Hematopoietic multipotent progenitor cell treated with erythropoietin and hydrocortisone succinate and interleukin-3 and kit ligand, for 6 days (in vitro differentiated cells): ENCODE measurements around the gene SUPT3H.
"Not testable (repeated sequence)": the region's sequence is repeated elsewhere in the genome, so short reads cannot be mapped to it uniquely, and the experiment has no call there.

Source experiments
- DNase-seq: peaks from one replicate; pipeline ENCODE4 v3.0.0-alpha.2; 2015

SUPT3H gene

GRCh38 chr6:45320349-45320748 is 57.4 kb downstream of the SUPT3H start:
- DNase-seq: no peak

GRCh38 chr6:45314146-45314545 is 63.6 kb downstream of the SUPT3H start:
- no peak for DNase-seq

- DNase-seq: no peak
Measured at GRCh38 chr6:45310118-45310788, 67.5 kb downstream of the SUPT3H start.

DNA sequence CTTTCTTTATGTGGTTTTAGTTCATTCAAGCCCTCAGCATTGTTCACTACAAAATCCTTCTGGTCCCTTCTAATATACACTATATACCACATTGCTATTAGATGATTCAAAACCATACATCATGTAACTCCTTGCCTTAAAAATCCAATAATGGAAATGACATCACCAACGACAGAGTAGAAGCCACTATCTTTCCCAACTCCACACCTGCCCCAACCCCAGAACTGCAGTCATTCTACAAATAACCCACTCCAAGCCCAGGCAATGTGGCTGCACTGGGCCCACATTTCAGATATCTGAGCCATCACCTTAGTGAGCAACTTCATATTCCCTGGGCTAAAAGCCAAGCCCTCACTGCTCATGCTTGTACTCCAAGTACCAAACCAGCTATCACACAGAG is 72.2 kb downstream of the SUPT3H start:
- DNase-seq: no peak

DNA sequence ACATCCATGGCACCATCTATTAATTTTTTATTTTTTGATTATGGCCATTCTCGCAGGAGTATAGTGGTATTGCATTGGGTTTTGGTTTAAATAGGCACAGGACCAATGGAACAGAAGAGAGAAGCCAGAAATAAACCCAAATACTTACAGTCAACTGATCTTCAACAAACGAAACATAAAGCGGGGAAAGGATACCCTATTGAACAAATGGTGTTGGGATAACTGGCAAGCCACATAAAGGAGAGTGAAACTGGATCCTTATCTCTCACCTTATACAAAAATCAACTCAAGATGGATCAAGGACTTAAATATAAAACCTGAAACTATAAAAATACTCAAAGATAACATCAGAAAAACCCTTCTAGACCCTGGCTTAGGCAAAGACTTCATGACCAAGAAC is 74.9 kb downstream of the SUPT3H start:
- no peak for DNase-seq

- DNase-seq: no peak
Measured at GRCh38 chr6:45301348-45302142, 76.2 kb downstream of the SUPT3H start.

- no peak for DNase-seq
Measured at GRCh38 chr6:45300736-45301135, 77.0 kb downstream of the SUPT3H start.

GRCh38 chr6:45299096-45299581 is 78.6 kb downstream of the SUPT3H start:
- no peak for DNase-seq

- no peak for DNase-seq
Measured at GRCh38 chr6:45297320-45297719, 80.4 kb downstream of the SUPT3H start.

DNA sequence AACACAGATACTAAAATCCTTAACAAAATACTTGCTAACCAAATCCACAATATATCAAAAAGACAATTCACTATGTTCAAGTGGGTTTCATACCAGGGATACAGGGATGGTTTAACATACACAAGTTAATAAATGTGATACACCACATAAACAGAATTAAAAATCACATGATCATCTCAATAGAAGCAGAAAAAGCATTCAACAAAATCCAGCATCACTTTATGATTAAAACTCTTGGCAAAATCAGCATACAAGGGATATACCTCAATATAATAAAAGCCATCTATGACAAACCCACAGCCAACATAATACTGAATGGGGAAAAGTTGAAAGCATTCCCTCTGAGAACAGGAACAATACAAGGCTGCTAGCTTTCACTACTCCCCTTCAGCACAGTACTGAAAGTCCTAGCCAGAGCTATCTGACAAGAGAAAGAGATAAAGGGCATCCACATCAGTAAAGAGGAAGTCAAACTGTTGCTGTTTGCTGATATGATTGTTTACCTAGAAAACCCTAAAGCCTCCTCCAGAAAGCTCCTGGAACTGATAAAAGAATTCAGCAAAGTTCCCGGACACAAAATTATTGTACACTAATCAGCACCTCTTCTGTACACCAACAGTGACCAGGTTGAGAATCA is 83.6 kb downstream of the SUPT3H start:
- DNase-seq: peak; percentile 72

DNA sequence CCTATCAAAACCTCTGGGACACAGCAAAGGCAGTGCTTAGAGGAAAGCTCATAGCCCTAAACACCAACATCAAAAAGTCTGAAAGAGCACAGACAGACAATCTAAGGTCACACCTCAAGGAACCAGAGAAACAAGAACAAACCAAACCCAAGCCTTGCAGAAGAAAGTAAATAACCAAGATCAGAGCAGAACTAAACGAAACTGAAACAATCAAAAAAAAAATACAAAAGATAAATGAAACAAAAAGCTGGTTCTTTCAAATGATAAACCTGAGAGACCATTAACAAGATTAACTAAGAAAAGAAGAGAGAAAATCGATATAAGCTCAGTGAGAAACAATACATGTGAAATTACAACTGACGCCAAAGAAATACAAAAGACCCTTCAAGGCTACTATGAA is 84.4 kb downstream of the SUPT3H start:
- no peak for DNase-seq

DNA sequence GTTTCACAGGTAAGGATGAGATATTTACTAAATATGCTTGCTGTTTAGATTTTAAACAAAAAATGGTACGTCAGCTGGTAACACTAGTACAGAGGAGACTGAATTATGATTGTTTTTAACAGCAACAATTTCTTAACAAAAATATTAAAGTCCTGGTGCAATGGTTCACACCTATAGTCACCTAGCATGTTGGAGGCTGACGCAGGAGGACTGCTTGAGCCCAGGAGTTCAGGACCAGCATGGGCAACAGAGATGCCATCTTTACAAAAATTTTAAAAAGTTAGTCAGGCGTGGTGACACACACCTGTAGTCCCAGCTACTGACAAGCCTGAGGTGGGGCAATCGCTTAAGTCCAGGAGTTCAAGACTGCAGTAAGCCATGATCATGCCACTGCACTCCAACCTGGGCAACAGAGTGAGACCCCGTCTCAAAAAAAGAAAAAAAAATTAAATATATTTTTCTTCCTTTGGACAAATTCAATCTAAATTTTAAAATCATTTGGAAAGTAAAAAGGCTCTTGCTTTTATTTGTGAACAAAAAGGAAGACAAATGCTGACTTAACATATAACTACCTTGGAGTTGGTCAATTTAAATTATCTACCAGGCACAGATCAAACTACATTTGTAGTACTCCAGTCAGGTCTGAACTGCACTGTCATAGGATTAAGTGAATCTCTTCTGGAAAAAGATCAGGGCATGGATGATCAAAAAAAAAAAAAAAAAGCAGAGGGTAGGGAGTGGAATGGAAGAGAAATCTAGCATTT is 87.8 kb downstream of the SUPT3H start:
- DNase-seq: no peak

- not testable (repeated sequence) for DNase-seq
Measured at GRCh38 chr6:45286707-45287106, 91.0 kb downstream of the SUPT3H start.

DNA sequence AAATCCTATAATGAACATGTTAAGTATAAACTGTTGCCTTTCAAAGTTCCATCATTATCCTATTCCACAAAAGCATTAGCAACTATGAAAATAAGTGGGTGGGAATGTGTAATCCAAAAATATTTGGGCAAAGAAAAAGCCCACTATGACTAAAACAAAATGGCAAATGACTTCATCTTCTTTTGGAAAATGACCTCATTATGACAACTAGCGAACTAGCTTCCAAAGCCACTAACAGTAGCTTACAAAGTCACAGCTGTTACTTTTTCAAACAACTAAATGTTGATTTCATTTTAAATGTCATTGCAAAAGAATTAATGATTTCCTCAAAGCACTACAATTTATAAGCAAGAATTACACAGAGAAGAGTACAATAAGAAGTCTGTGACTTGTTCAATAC is 99.4 kb downstream of the SUPT3H start:
- DNase-seq: no peak

- not testable (repeated sequence) for DNase-seq
Measured at GRCh38 chr6:45277741-45278140, 100.0 kb downstream of the SUPT3H start.

DNA sequence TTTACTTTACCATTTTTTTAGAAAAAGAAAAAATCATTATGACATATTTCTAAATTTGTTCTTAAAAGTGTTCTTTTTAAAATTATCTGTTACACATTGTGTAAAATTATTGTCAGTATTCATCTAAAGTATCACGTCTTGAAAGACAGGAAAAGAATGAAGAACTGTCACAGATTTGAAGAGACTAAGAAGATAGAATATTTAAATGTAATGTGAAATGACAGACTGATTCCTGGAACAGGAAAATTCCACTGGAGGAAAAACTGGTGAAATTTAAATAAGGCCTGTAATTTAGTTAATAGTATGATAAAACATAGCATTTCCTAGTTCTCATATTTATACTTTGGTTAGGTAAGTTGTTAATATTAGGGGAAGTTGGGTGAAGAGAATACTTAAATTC is 102.4 kb downstream of the SUPT3H start:
- no peak for DNase-seq

- no peak for DNase-seq
Measured at GRCh38 chr6:45272626-45273025, 105.1 kb downstream of the SUPT3H start.

GRCh38 chr6:45265246-45265645 is 112.5 kb downstream of the SUPT3H start:
- DNase-seq: no peak

- DNase-seq: no peak
Measured at GRCh38 chr6:45260696-45261095, 117.0 kb downstream of the SUPT3H start.

DNA sequence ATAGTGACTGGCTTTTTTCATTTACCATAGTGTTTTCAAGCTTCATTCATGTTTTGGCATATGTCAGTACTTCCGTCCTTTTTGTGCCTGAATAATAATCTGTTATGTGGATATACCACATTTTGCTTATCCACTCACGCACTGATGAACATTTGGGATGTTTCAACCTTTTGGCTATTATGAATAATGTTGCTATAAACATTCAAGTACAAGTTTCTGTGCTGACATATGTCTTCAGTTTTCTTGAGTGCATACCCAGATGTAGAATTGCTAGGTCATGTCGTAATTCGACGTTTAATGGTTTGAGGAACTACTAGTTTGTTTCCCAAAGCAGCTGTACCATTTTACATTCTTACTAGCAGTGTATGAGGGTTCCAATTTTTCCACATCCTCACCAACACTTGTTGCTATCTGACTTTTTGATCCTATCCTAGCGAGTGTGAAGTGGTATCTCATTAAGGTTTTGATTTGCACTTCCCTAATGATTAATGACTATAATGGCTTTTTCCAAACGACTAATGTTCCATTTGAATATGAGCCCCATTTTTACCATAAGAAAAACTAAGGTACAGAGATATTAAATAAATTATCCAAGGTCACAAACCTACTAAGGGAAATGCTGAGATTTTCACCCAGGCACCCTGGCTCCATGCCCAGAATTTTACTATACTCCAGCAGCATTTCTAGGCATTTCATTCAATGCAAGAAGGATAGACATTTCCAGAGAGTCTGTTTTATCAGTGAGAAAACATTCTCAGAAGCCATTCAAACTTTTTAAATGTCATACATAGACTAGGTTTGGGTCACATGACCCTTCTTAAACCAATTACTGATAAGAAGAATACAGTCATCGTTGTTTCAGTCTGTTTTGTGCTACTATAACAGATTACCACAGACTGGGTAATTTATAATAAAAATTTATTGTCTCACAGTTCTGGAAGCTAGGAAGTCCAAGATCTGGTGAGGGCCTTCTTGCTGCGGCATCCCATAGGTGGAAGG is 120.7 kb downstream of the SUPT3H start:
- DNase-seq: peak; percentile 5

GRCh38 chr6:45255434-45255833 is 122.3 kb downstream of the SUPT3H start:
- no peak for DNase-seq

DNA sequence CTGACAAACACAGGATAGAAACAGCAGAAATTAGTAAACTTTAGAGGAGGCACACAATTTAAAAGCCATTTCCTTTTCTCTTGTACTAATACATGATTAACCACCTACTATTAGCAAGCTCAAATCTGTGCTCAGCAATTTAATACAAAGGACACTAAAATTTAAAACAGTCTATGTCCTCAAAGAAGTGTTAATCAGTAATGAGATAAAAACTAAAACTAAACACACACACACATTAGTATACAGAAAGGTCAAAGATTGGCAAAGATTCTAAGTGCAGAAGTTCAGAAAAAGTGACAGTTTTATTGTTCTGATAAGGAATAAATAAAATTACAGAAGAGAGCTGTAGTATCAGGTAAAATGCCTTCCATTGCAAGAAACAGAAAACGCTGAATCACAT is 123.5 kb downstream of the SUPT3H start:
- no peak for DNase-seq
